IMR-90 (cell line): ENCODE results near the gene TNFRSF18. TPM values are rescaled to one million over a fixed set of nuclear protein-coding genes. Genes with fewer than 3 reads are reported as not detected.

Experiments used
- ATAC-seq: fragments of 200-7000 bp; cut with Tn5 transposase; 2 replicates; pipeline ENCODE4 v1.9.1; 2020; ENCODE audit warnings: low read depth, mild to moderate bottlenecking, moderate library complexity
- BruUV-seq: library from RNA; stranded (reverse); fragments of 400-500 nt; replicated peaks from 2 replicates; lab custom pipeline; 2021; lab: Mats Ljungman, UMichigan
- CTCF ChIA-PET: fragments of 300-600 bp; formaldehyde crosslinking; extraction: SDS; loops from one replicate; lab custom pipeline; 2021; ENCODE audit warnings: antibody characterized with exemption; lab: Yijun Ruan, JAX
- POLR2A ChIA-PET: fragments of 300-600 bp; sonication (Branson Sonifier 250); formaldehyde crosslinking; loops from one replicate; lab custom pipeline; 2022; ENCODE audit warnings: antibody characterized with exemption; ENCODE audit not compliant: unreplicated experiment; lab: Charles Lee
- DNase-seq: peaks from one replicate; pipeline ENCODE4 v3.0.0; 2013
- H2AFZ ChIP-seq: replicated peaks from 2 replicates; pipeline ENCODE3; 2013; ENCODE audit warnings: low read length, mild to moderate bottlenecking; ENCODE audit not compliant: poor library complexity
- H2AK5ac ChIP-seq: 2 replicates; pipeline ENCODE4 v1.6.1; 2013; ENCODE audit warnings: low read depth, low read length, inconsistent platforms
- H2AK9ac ChIP-seq: replicated peaks from 2 replicates; pipeline ENCODE3; 2013; ENCODE audit warnings: mild to moderate bottlenecking, low read depth, low read length, moderate library complexity; ENCODE audit not compliant: poor library complexity
- H2BK120ac ChIP-seq: 2 replicates; pipeline ENCODE4 v1.6.1; 2013; ENCODE audit warnings: low read depth, low read length, inconsistent platforms
- H2BK15ac ChIP-seq: 3 replicates; pipeline ENCODE4 v1.6.1; 2013; ENCODE audit warnings: low read depth, low read length, inconsistent platforms
- H2BK20ac ChIP-seq: 2 replicates; pipeline ENCODE4 v1.6.1; 2013; ENCODE audit warnings: low read depth, mild to moderate bottlenecking, inconsistent platforms, low read length, moderate library complexity
- H2BK5ac ChIP-seq: 2 replicates; pipeline ENCODE4 v1.6.1; 2013; ENCODE audit warnings: mild to moderate bottlenecking, low read depth, low read length, inconsistent platforms; ENCODE audit not compliant: poor library complexity, severe bottlenecking
- H3K14ac ChIP-seq: replicated peaks from 2 replicates; pipeline ENCODE4 v1.6.1; 2013; ENCODE audit warnings: low read depth, low read length, inconsistent platforms
- H3K18ac ChIP-seq: 2 replicates; pipeline ENCODE4 v1.6.1; 2013; ENCODE audit warnings: low read depth, low read length, control low read depth
- H3K23ac ChIP-seq: 2 replicates; pipeline ENCODE4 v1.6.1; 2013; ENCODE audit warnings: low read depth, low read length, inconsistent platforms
- H3K27ac ChIP-seq: 2 replicates; pipeline ENCODE4 v1.5.1; 2013; ENCODE audit warnings: mild to moderate bottlenecking, control low read depth, low read length; ENCODE audit not compliant: insufficient read depth
- H3K27me3 ChIP-seq: 2 replicates; pipeline ENCODE4 v1.6.1; 2013; ENCODE audit warnings: low read length; ENCODE audit not compliant: control insufficient read depth, insufficient read depth
- H3K36me3 ChIP-seq: 2 replicates; pipeline ENCODE4 v1.6.1; 2013; ENCODE audit warnings: low read length, mixed read lengths; ENCODE audit not compliant: control insufficient read depth, insufficient read depth
- H3K4ac ChIP-seq: 2 replicates; pipeline ENCODE4 v1.6.1; 2013; ENCODE audit warnings: low read depth, low read length, inconsistent platforms
- H3K4me1 ChIP-seq: 2 replicates; pipeline ENCODE4 v1.6.1; 2013; ENCODE audit warnings: low read length, mixed read lengths; ENCODE audit not compliant: control insufficient read depth, insufficient read depth
- H3K4me2 ChIP-seq: 2 replicates; pipeline ENCODE4 v1.6.1; 2013; ENCODE audit warnings: low read depth, mild to moderate bottlenecking, control low read depth, low read length, moderate library complexity
- H3K4me3 ChIP-seq: 2 replicates; pipeline ENCODE4 v1.5.1; 2013; ENCODE audit warnings: low read depth, mild to moderate bottlenecking, control low read depth, low read length, moderate library complexity; ENCODE audit not compliant: insufficient read depth
- H3K56ac ChIP-seq: 2 replicates; pipeline ENCODE4 v1.6.1; 2013; ENCODE audit warnings: low read length, inconsistent platforms; ENCODE audit not compliant: insufficient read depth; ENCODE audit errors: extremely low read depth
- H3K79me1 ChIP-seq, 2 experiments: 2 replicates each; pipeline ENCODE4 v1.6.1; 2013; ENCODE audit warnings: low read length in 2 of 2, inconsistent platforms in 1 of 2, low read depth in 1 of 2
- H3K9ac ChIP-seq: 2 replicates; pipeline ENCODE4 v1.6.1; 2013; ENCODE audit warnings: low read depth, low read length, control low read depth
- H3K9me1 ChIP-seq: 2 replicates; pipeline ENCODE4 v1.6.1; 2013; ENCODE audit warnings: low read length, inconsistent platforms; ENCODE audit not compliant: insufficient read depth
- H3K9me3 ChIP-seq: 2 replicates; pipeline ENCODE4 v1.6.1; 2013; ENCODE audit warnings: low read length; ENCODE audit not compliant: control insufficient read depth, insufficient read depth
- H4K20me1 ChIP-seq: 2 replicates; pipeline ENCODE4 v1.6.1; 2013; ENCODE audit warnings: low read length, inconsistent platforms; ENCODE audit not compliant: insufficient read depth
- H4K5ac ChIP-seq: 2 replicates; pipeline ENCODE4 v1.6.1; 2013; ENCODE audit warnings: mild to moderate bottlenecking, low read depth, low read length, control low read depth
- H4K8ac ChIP-seq, 2 experiments: 2 replicates each; pipeline ENCODE4 v1.6.1; 2013; ENCODE audit warnings: low read depth in 2 of 2, low read length in 2 of 2, control low read depth in 1 of 2, inconsistent platforms in 1 of 2
- H4K91ac ChIP-seq: 2 replicates; pipeline ENCODE4 v1.6.1; 2013; ENCODE audit warnings: low read depth, low read length, inconsistent platforms; ENCODE audit not compliant: insufficient read depth
- CHD1 ChIP-seq: IDR thresholded peaks from 2 replicates; pipeline ENCODE4 v1.6.1; 2012; ENCODE audit warnings: low read depth, low read length, improper control_type of control experiment
- POLR2A ChIP-seq: IDR thresholded peaks from 2 replicates; pipeline ENCODE4 v1.6.1; 2012; ENCODE audit warnings: mild to moderate bottlenecking, low read depth, low read length
- WGBS, 2 experiments: methylation state at CpG; one replicate each; pipeline versions ENCODE4 v1.1.5 to v1.1.7; 2013; ENCODE audit warnings: missing lambda C conversion rate in 2 of 2; ENCODE audit not compliant: insufficient read length in 1 of 2; ENCODE audit errors: extremely low coverage in 2 of 2; 5-methylcytosine and 5-hydroxymethylcytosine counted together
- dilution Hi-C: fragments of 300-500 bp; cut with HindIII; formaldehyde crosslinking; loops from one replicate; pipeline ENCODE4 v1.14.3; 2018; ENCODE audit warnings: low sequenced_read_pairs; ENCODE audit not compliant: unreplicated experiment
- in situ Hi-C: fragments of 300-500 bp; cut with MboI; formaldehyde crosslinking; loops from 3 replicates; pipeline ENCODE4 v1.14.3; 2019; ENCODE audit warnings: low sequenced_read_pairs, inconsistent platforms, mixed read lengths
- intact Hi-C: fragments of 100-400 bp; cut with micrococcal nuclease; formaldehyde crosslinking; loops from 2 replicates; pipeline ENCODE4 v1.10.0; 2022
- polyA plus RNA-seq, 3 experiments: library from polyadenylated mRNA; depleted of rRNA; stranded (reverse); fragments of >200 nt; gene quantifications; 2 replicates each; pipeline ENCODE4 v1.2.3, GENCODE V29; 2012; ENCODE audit warnings: low replicate concordance in 1 of 3
- total RNA-seq: library from RNA; depleted of rRNA; stranded (reverse); fragments of >200 nt; gene quantifications from 2 replicates; pipeline ENCODE4 v1.2.3, GENCODE V29; 2012
- TF ChIP-seq, protein P1 (sequence below): fragments of 150-350 bp; IDR thresholded peaks from 2 replicates; pipeline ENCODE4 v1.6.1; 2016; ENCODE audit warnings: low read depth, mild to moderate bottlenecking, low read length, moderate library complexity, borderline replicate concordance
- TF ChIP-seq, protein P2 (sequence below): fragments of 150-350 bp; IDR thresholded peaks from 2 replicates; pipeline ENCODE4 v1.6.1; 2017; ENCODE audit warnings: mild to moderate bottlenecking, antibody characterized with exemption, low read length, low read depth
- TF ChIP-seq, protein P3 (sequence below): conservative IDR thresholded peaks from 2 replicates; pipeline ENCODE4 v1.5.1; 2012; ENCODE audit warnings: mild to moderate bottlenecking, low read depth, low read length, improper control_type of control experiment

Gene TNFRSF18
- total and polyA plus RNA-seq, 2 of the 4 experiments (the other 2 are of a cell fraction), result 0.18 to 1.0 TPM

DNA sequence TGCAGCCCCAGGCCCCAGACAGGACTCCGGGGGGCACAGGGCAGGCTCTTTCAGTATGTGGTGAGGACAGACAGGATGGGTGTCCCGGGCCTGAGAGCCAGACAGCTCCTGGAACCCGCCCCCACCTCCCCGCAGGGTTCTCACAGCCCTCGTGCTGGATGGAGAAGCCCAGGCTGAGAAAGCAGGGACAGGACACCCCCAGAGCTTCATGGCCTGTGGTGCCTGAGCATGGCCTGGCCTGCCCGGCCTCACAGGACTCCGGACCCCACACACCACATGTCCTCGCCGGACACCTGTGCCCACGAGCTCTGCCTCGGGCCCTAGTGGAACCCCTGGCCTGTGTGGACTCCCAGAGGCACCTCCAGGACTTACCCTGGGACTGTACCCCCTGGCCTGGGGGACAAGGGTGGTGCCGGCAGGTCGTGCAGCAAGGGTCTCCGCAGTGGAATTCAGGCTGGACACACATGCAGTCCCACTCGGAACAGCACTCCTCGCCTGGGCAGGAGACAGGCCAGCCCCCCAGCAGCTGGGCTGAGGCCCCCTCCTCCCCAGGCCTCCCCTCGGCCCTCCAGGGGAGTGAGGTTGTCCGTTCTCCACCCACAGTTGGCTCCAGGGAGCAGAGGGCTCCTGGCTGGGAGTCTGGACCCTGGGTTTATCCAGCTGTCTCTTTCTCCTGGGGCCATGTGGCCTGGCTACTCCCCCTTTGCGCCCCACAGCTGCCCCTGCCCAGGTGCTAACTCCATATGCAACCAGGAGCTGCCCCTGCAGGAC is 1.2 kb downstream of the TNFRSF18 start:
- no peak overlapping the region for H2AK5ac ChIP-seq
- no peak overlapping the region for H4K91ac ChIP-seq
- no peak overlapping the region for H2BK15ac ChIP-seq
- DNase-seq, result no peak
- no peak for ATAC-seq
- H4K5ac ChIP-seq, result no peak overlapping the region
- H3K79me1 ChIP-seq, result no peaks in the 10 kb centered on the region
- WGBS, 2 experiments, result 94% methylated on average over 3 of the region's 19 CpGs; no CpG with 5 or more reads in 1 of the 2 experiments
- no peak overlapping the region for H3K56ac ChIP-seq
- H3K36me3 ChIP-seq, result no peaks in the 10 kb centered on the region
- no peak overlapping the region for H2BK20ac ChIP-seq
- dilution Hi-C loops (no loop called here), intact Hi-C loops (no loop called here), in situ Hi-C loops (no loop called here)
- H4K20me1 ChIP-seq, result no peaks in the 10 kb centered on the region
- no peak overlapping the region for H3K23ac ChIP-seq
- no peak overlapping the region for H2BK120ac ChIP-seq
- no peaks in the 10 kb centered on the region; the same call in 1 of the 2 replicates for H3K27me3 ChIP-seq
- H3K14ac ChIP-seq, result no peak overlapping the region
- no peak overlapping the region for H4K8ac ChIP-seq
- no peak overlapping the region for H2AFZ ChIP-seq
- no peak overlapping the region for H3K9ac ChIP-seq
- H3K4me3 ChIP-seq, result no peak overlapping the region
- H3K4me1 ChIP-seq, result peaks cover 12% of the 10 kb centered on the region
- no peak overlapping the region for H3K4ac ChIP-seq
- H3K27ac ChIP-seq, result no peak overlapping the region
- ChIA-PET CTCF (no interaction called here), POLR2A (no interaction called here)
- H3K4me2 ChIP-seq, result no peak overlapping the region
- no peak overlapping the region for H2BK5ac ChIP-seq
- H2AK9ac ChIP-seq, result no peak overlapping the region
- H3K9me3 ChIP-seq, result no peaks in the 10 kb centered on the region
- H3K9me1 ChIP-seq, result no peaks in the 10 kb centered on the region
- no TSS peak for BruUV-seq
- H3K18ac ChIP-seq, result no peak overlapping the region
- TF ChIP-seq, protein P1, sequence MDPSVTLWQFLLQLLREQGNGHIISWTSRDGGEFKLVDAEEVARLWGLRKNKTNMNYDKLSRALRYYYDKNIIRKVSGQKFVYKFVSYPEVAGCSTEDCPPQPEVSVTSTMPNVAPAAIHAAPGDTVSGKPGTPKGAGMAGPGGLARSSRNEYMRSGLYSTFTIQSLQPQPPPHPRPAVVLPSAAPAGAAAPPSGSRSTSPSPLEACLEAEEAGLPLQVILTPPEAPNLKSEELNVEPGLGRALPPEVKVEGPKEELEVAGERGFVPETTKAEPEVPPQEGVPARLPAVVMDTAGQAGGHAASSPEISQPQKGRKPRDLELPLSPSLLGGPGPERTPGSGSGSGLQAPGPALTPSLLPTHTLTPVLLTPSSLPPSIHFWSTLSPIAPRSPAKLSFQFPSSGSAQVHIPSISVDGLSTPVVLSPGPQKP, result no peak
- TF ChIP-seq POLR2A (no peak), CHD1 (no peak)
- TF ChIP-seq, protein P2, sequence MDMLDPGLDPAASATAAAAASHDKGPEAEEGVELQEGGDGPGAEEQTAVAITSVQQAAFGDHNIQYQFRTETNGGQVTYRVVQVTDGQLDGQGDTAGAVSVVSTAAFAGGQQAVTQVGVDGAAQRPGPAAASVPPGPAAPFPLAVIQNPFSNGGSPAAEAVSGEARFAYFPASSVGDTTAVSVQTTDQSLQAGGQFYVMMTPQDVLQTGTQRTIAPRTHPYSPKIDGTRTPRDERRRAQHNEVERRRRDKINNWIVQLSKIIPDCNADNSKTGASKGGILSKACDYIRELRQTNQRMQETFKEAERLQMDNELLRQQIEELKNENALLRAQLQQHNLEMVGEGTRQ, result no peak
- TF ChIP-seq, protein P3, sequence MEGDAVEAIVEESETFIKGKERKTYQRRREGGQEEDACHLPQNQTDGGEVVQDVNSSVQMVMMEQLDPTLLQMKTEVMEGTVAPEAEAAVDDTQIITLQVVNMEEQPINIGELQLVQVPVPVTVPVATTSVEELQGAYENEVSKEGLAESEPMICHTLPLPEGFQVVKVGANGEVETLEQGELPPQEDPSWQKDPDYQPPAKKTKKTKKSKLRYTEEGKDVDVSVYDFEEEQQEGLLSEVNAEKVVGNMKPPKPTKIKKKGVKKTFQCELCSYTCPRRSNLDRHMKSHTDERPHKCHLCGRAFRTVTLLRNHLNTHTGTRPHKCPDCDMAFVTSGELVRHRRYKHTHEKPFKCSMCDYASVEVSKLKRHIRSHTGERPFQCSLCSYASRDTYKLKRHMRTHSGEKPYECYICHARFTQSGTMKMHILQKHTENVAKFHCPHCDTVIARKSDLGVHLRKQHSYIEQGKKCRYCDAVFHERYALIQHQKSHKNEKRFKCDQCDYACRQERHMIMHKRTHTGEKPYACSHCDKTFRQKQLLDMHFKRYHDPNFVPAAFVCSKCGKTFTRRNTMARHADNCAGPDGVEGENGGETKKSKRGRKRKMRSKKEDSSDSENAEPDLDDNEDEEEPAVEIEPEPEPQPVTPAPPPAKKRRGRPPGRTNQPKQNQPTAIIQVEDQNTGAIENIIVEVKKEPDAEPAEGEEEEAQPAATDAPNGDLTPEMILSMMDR, result no peak
